PFSK-1 (cell line): ENCODE data around the gene TMEM238.

Source experiments
- FOXP2 ChIP-seq: optimal IDR thresholded peaks from 2 replicates; pipeline ENCODE3; 2011; ENCODE audit warnings: borderline replicate concordance, control low read depth, inconsistent platforms; ENCODE audit not compliant: insufficient read depth; ENCODE audit errors: extremely low read length, extremely low read depth
- POLR2AphosphoS5 ChIP-seq: IDR thresholded peaks from 2 replicates; pipeline ENCODE4 v1.6.1; 2012; ENCODE audit warnings: low read depth, mild to moderate bottlenecking, control low read depth, low read length, moderate library complexity
- SIN3A ChIP-seq: IDR thresholded peaks from 2 replicates; pipeline ENCODE4 v1.6.1; 2012; ENCODE audit warnings: mild to moderate bottlenecking, low read length, moderate library complexity, borderline replicate concordance; ENCODE audit not compliant: insufficient read depth
- TAF1 ChIP-seq: IDR thresholded peaks from 2 replicates; pipeline ENCODE4 v1.6.1; 2012; ENCODE audit warnings: low read length, control low read depth, borderline replicate concordance; ENCODE audit not compliant: insufficient read depth
- TF ChIP-seq, protein P1 (sequence below), 2 experiments: IDR thresholded peaks; 2 replicates each; pipeline versions ENCODE4 v1.6.1 to v1.8.0; 2011 to 2012; ENCODE audit warnings: low read depth in 2 of 2, low read length in 2 of 2, control low read depth in 1 of 2, inconsistent platforms in 1 of 2, mild to moderate bottlenecking in 1 of 2, moderate library complexity in 1 of 2; ENCODE audit not compliant: insufficient read depth in 1 of 2

DNA sequence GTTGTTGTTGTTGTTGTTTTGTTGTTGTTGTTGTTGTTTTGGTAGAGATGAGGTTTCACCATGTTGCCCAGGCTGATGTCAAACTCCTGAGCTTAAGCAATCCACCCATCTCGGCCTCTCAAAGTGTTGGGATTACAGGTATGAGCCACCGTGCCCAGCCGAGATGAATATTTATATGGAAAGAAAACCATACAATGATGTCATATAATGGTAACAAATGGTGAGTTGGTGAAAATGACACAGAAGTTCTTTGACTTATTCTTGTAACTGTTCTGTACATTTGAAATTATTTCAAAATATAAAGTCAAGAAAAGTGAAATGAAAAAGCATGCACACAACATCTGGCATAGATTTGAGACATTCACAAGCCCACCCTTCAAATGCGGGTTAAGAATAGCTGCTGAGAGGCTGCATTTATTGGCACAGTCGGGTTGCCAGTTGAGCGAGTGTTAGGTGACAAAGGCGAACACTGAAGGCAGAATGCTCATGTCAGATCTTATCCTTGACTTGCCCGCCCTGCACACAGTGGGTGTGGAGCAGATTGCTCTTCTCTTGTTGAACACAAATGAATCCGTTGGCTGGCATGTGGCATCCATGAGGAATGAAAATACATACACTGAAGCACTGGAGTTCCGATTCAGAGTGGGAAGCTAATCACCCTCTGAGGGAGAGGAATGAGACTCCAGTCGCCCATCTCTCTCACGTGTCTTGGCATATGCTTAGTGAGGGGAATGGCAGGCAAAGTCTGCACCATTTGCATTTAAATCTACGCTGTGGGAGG is 39.3 kb upstream of the TMEM238 start:
- TF ChIP-seq SIN3A (no peak), TAF1 (no peak), FOXP2 (no peak), POLR2AphosphoS5 (no peak)
- TF ChIP-seq, protein P1, sequence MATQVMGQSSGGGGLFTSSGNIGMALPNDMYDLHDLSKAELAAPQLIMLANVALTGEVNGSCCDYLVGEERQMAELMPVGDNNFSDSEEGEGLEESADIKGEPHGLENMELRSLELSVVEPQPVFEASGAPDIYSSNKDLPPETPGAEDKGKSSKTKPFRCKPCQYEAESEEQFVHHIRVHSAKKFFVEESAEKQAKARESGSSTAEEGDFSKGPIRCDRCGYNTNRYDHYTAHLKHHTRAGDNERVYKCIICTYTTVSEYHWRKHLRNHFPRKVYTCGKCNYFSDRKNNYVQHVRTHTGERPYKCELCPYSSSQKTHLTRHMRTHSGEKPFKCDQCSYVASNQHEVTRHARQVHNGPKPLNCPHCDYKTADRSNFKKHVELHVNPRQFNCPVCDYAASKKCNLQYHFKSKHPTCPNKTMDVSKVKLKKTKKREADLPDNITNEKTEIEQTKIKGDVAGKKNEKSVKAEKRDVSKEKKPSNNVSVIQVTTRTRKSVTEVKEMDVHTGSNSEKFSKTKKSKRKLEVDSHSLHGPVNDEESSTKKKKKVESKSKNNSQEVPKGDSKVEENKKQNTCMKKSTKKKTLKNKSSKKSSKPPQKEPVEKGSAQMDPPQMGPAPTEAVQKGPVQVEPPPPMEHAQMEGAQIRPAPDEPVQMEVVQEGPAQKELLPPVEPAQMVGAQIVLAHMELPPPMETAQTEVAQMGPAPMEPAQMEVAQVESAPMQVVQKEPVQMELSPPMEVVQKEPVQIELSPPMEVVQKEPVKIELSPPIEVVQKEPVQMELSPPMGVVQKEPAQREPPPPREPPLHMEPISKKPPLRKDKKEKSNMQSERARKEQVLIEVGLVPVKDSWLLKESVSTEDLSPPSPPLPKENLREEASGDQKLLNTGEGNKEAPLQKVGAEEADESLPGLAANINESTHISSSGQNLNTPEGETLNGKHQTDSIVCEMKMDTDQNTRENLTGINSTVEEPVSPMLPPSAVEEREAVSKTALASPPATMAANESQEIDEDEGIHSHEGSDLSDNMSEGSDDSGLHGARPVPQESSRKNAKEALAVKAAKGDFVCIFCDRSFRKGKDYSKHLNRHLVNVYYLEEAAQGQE (IDR thresholded peaks at IDR 0.05; ENCODE audit: insufficient read depth in 1 of 2, low read depth in 2 of 2, low read length in 2 of 2): no peak
